HG02885 (cell line): ENCODE measurements around the gene TMEM255B.
"Not testable (repeated sequence)": the region's sequence is repeated elsewhere in the genome, so short reads cannot be mapped to it uniquely, and the experiment has no call there.

Source experiments
- ATAC-seq: cut with Tn5 transposase; IDR thresholded peaks from one replicate; pipeline ENCODE4 v1.9.1; 2021; ENCODE audit warnings: mild to moderate bottlenecking; ENCODE audit not compliant: unreplicated experiment, poor library complexity

TMEM255B gene

DNA sequence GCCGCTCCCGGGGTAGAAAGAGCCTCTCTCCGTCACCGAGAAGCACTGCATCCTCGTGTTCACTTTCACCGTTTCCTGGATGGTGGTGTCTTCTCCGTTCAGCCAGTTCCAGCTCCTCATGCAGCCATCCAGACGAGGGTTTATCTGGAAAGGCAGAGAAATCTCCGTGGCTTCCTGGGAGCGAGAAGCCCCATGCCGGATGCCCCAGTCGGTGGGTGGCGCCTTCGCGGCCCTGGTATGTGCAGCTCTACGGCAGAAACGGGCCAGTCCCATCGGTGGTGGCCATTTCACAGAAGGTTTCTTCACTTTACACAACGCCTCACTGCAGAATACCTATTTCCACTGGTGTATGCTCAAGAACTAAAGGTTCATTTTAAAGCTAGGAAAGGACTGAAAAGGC lies 68.0 kb downstream of the TMEM255B start:
- no peak for ATAC-seq

DNA sequence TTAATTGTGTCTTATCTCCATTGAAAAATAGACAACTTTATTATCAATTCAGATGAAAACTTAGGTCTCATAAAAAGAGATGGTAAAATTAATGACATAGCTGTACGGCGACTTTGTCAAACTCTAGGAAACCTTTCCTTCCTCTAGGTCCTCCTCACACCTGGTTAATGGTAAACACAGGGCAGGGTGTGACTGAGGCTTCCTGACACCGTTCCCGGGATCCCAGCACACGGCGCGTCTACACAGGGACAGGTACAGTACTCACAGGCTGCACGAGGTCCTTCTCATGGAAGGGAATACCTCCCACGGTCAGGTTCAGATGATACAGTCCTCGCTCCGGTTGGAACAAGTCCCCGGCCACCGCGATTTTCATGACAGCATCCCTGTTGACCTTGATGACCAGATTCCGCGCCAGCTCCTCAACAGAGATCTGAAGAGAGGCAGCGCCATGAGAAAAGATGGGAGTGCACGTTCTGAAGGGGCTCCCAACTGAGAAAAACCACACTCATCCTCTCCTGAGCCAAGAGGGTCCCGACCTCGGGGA lies 69.3 kb downstream of the TMEM255B start:
- no peak for ATAC-seq

DNA sequence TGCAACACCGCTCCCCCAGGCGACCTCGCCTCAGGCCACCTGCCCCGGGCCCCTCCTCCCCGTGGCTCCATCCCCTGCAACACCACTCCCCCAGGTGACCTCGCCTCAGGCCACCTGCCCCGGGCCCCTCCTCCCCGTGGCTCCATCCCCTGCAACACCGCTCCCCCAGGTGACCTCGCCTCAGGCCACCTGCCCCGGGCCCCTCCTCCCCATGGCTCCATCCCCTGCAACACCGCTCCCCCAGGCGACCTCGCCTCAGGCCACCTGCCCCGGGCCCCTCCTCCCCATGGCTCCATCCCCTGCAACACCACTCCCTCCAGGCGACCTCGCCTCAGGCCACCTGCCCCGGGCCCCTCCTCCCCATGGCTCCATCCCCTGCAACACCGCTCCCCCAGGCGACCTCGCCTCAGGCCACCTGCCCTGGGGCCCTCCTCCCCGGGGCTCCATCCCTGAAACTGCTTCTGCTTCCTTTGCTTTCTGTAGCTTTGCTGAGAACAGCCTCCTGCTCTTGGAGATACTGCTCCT lies 71.5 kb downstream of the TMEM255B start:
- ATAC-seq = not testable (repeated sequence)

- ATAC-seq = no peak
Measured at GRCh38 chr13:113831061-113831460, 72.0 kb downstream of the TMEM255B start.

- no peak for ATAC-seq
Measured at GRCh38 chr13:113832205-113832604, 73.2 kb downstream of the TMEM255B start.

DNA sequence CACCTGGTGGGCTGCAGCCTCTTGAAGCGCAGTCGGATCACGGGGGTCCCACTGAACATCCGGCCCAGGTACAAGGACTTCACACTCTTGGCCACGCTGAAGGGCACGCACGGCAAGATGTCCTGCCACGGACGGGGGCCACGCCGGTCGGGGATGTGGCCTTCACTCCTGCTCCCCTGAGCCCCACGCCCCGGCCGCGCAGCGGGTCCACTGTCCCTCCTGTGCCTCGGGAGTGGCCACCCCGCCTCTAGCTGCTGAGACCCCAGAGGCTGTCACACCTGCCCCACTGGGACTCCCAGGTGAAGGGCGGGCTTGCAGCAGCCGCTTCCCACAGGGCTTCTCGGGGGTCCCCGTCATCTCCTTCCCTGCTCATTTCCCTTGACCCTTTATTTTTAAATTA lies 73.6 kb downstream of the TMEM255B start:
- ATAC-seq = no peak

- no peak for ATAC-seq
Measured at GRCh38 chr13:113833111-113833830, 74.2 kb downstream of the TMEM255B start.

GRCh38 chr13:113834006-113834405 lies 75.0 kb downstream of the TMEM255B start:
- not testable (repeated sequence) for ATAC-seq

- ATAC-seq = no peak
Measured at GRCh38 chr13:113834496-113835200, 75.6 kb downstream of the TMEM255B start.

- no peak for ATAC-seq
Measured at GRCh38 chr13:113835461-113836270, 76.6 kb downstream of the TMEM255B start.

- ATAC-seq = no peak
Measured at GRCh38 chr13:113836768-113837559, 77.9 kb downstream of the TMEM255B start.

DNA sequence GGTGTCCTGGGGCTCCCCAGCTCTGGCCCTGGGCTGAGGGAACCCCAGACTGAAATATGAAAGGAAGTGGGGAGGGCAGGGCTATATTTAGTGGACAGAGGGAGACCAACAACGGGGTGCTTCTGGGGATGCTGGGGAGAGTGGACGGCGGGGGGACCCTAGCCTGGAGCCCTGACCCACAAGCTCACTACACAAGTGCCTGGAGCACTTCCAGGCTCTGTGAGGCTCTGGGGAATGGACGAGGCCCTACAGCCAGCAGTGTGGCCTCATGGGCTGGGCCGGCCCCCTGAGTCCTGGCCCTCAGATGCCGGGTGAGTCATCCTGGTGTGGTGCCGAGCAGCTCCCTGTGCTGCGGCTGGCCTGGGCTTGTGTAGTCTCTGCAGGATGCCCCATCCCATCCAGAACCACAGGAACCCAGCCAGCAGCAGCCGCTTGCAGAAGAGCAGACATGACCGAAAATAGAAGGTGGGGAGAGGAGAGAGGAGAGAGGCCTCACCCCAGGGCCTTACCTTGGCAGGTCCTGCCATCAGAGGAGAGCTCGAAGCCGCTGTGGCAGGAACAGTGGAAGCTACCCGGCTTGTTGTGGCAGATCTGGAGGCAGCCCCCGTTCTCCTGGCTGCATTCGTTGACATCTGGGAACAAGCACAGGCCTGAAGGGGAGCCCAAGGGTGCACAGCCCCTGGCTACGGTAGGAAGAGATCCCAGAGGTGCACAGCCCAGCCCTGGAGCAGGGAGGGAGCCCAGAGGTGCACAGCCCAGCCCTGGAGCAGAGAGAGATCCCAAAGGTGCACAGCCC lies 78.7 kb downstream of the TMEM255B start:
- no peak for ATAC-seq

DNA sequence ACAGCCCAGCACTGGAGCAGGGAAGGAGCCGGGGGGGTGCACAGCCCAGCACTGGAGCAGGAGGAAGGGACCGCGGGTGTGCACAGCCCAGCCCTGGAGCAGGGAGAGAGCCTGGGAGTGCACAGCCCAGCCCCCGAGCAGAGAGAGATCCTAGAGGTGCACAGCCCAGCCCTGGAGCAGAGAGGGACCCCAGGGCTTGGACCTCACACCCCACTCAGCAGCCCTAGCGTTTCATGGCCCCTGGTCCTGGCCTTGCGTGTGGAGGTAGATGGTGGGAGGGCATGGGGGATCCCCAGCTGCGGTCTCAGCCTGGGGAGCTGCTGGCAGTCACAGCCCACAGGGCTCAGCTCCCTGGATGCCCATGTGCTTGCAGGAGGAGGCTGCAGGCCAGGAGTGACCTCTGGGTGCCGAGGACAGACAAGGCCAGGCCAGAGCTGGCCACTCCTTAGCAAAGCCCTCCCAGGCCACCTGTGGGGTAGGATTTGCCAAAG lies 79.7 kb downstream of the TMEM255B start:
- ATAC-seq = no peak

- no peak for ATAC-seq
Measured at GRCh38 chr13:113839536-113840204, 80.6 kb downstream of the TMEM255B start.

GRCh38 chr13:113840541-113841352 lies 81.7 kb downstream of the TMEM255B start:
- ATAC-seq = no peak

- ATAC-seq = no peak
Measured at GRCh38 chr13:113841353-113841650, 82.3 kb downstream of the TMEM255B start.

DNA sequence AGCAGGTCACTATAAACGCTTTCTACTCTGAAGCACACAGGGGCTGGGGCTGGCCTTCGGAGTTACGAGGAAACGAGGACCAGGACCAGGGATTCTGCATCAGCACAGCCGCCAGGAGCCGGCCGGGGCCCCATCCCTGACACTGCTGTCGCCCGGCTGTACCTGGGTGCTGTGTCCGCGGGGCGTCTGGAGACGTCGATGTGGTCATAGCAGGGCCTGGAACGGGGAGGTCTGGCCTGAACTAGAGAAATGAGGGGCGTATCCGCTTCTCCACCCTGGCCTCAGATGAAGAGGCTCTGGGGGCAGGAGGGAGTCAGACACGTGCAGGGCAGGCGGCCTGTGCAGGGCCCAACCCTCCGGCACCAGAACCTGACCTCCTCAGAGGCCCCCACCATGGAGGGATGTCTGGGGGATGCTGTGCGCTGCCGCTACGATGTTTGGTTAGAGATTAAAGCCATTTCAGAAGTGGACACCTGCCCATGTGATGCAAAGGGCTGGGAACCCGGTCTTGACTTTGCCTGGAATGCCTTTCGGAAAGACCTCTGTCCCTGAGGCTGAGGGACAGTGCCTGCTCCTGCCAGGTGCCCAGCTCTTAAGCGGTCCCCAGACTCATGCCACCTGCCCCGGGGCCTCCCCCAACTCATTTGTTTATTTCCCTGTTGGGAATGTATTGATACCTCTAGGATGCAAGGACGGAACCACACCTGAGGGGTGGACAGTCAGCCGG lies 83.5 kb downstream of the TMEM255B start:
- no peak for ATAC-seq
